ENCODE measurements around the gene TXNRD1.

The TXNRD1 gene

DNA sequence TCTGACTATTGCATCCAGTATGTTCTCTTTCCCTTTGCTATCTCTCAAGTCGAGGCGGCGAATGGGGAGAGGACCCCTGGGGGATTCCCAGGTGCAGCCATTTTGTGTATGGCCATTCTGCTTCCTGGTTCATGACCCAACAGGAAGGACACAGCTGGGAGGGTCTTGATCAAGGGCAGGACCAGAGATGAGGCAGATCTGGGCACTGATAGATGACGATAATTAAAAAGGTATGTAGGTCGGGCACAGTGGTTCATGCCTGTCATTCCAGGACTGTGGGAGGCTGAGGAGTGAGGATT is 161.9 kb downstream of the TXNRD1 start:
- Histone ChIP-seq H4K20me1 (ENCODE audit: insufficient read depth, low read length) (no peaks in the 10 kb centered on the region), H3K4me2 (ENCODE audit: low read length) (no peak overlapping the region), H3K79me2 (ENCODE audit: low read length) (no peaks in the 10 kb centered on the region), H3K27ac (ENCODE audit: low read length) (no peak overlapping the region), H3K4me1 (ENCODE audit: low read length) (0 out of 2 replicates have a peak, but pooled peaks cover 2% of the 10 kb centered on the region), H3K4me3 (ENCODE audit: low read length) (no peak overlapping the region), H3K9me3 (ENCODE audit: insufficient read depth, low read length) (no peaks in the 10 kb centered on the region), H3K27me3 (ENCODE audit: low read depth, low read length) (0 out of 2 replicates have a peak, but pooled peaks cover 2% of the 10 kb centered on the region), H3K9ac (ENCODE audit: low read length) (no peak overlapping the region), H3K36me3 (replicated peaks; ENCODE audit: low read depth, low read length) (no peaks in the 10 kb centered on the region), H2AFZ (ENCODE audit: low read depth, low read length) (no peak overlapping the region)
- TF ChIP-seq, protein P1, sequence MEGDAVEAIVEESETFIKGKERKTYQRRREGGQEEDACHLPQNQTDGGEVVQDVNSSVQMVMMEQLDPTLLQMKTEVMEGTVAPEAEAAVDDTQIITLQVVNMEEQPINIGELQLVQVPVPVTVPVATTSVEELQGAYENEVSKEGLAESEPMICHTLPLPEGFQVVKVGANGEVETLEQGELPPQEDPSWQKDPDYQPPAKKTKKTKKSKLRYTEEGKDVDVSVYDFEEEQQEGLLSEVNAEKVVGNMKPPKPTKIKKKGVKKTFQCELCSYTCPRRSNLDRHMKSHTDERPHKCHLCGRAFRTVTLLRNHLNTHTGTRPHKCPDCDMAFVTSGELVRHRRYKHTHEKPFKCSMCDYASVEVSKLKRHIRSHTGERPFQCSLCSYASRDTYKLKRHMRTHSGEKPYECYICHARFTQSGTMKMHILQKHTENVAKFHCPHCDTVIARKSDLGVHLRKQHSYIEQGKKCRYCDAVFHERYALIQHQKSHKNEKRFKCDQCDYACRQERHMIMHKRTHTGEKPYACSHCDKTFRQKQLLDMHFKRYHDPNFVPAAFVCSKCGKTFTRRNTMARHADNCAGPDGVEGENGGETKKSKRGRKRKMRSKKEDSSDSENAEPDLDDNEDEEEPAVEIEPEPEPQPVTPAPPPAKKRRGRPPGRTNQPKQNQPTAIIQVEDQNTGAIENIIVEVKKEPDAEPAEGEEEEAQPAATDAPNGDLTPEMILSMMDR (IDR thresholded peaks at IDR 0.05; ENCODE audit: low read depth, low read length), result no peak
- no peak for TF ChIP-seq EZH2phosphoT487 (IDR thresholded peaks at IDR 0.05; ENCODE audit: low read depth)

DNA sequence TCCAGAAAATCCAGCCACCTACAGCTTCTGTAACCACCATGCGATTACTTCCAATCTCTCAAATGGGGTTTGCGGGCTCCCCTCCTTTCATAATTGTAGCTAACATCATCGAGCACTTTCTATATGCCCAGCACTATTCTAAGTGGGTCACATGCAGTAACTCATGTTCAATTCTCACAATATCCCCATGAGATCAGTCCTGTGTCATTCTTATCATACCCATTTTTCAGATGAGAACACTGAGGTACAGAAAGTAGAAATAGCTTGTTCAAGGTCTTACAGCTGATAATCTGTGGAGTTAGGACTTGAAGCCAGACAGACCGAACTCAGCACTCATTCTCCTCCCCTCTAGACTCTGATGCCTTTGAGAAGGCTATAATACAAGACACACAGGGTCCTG is 162.8 kb downstream of the TXNRD1 start:
- H4K20me1 ChIP-seq (ENCODE audit: insufficient read depth, low read length), result no peaks in the 10 kb centered on the region
- H3K4me3 ChIP-seq (ENCODE audit: low read length), result no peak overlapping the region
- H3K9ac ChIP-seq (ENCODE audit: low read length), result no peak overlapping the region
- H3K79me2 ChIP-seq (ENCODE audit: low read length), result no peaks in the 10 kb centered on the region
- H3K4me2 ChIP-seq (ENCODE audit: low read length), result no peak overlapping the region
- 0 out of 2 replicates have a peak, but pooled peaks cover 2% of the 10 kb centered on the region for H3K27me3 ChIP-seq (ENCODE audit: low read depth, low read length)
- 0 out of 2 replicates have a peak, but pooled peaks cover 2% of the 10 kb centered on the region for H3K4me1 ChIP-seq (ENCODE audit: low read length)
- no peak overlapping the region for H2AFZ ChIP-seq (ENCODE audit: low read depth, low read length)
- no peaks in the 10 kb centered on the region for H3K9me3 ChIP-seq (ENCODE audit: insufficient read depth, low read length)
- H3K36me3 ChIP-seq (replicated peaks; ENCODE audit: low read depth, low read length), result no peaks in the 10 kb centered on the region
- H3K27ac ChIP-seq (ENCODE audit: low read length), result no peak overlapping the region
- TF ChIP-seq EZH2phosphoT487 (IDR thresholded peaks at IDR 0.05; ENCODE audit: low read depth), result no peak
- TF ChIP-seq, protein P1 (IDR thresholded peaks at IDR 0.05; ENCODE audit: low read depth, low read length), result no peak

DNA sequence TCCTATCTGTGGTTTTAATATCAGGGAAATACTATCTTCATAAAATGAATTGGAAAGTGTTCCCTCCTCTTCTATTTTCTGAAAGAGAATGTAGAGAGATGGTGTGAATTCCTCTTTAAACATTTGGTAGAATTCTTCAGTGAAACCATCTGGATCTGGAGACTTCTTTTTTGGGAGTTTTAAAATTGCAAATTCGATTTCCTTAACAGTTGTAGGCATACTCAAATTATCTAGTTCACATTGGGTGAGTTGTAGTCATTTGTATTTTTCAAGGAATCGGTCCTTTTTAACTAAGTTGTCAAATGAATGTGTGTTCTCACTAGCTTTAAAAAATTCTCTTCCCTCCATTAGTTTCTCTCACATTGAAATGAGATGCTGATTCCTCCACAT is 165.8 kb downstream of the TXNRD1 start:
- H3K4me3 ChIP-seq (ENCODE audit: low read length), result peak overlapping the region; percentile 50; the same call in 1 of the 2 replicates
- no peak overlapping the region for H3K27ac ChIP-seq (ENCODE audit: low read length)
- no peak for TF ChIP-seq EZH2phosphoT487 (IDR thresholded peaks at IDR 0.05; ENCODE audit: low read depth)
- TF ChIP-seq, protein P1 (IDR thresholded peaks at IDR 0.05; ENCODE audit: low read depth, low read length), result no peak
- H3K9me3 ChIP-seq (ENCODE audit: insufficient read depth, low read length), result no peaks in the 10 kb centered on the region
- H3K79me2 ChIP-seq (ENCODE audit: low read length), result no peaks in the 10 kb centered on the region
- 0 out of 2 replicates have a peak, but pooled peaks cover 2% of the 10 kb centered on the region for H3K27me3 ChIP-seq (ENCODE audit: low read depth, low read length)
- H3K4me2 ChIP-seq (ENCODE audit: low read length), result peak overlapping the region; percentile 74
- no peaks in the 10 kb centered on the region for H3K36me3 ChIP-seq (replicated peaks; ENCODE audit: low read depth, low read length)
- H4K20me1 ChIP-seq (ENCODE audit: insufficient read depth, low read length), result no peaks in the 10 kb centered on the region
- 0 out of 2 replicates have a peak, but pooled peaks cover 2% of the 10 kb centered on the region for H3K4me1 ChIP-seq (ENCODE audit: low read length)
- peak overlapping the region; percentile 58; the same call in 1 of the 2 replicates for H2AFZ ChIP-seq (ENCODE audit: low read depth, low read length)
- H3K9ac ChIP-seq (ENCODE audit: low read length), result no peak overlapping the region

DNA sequence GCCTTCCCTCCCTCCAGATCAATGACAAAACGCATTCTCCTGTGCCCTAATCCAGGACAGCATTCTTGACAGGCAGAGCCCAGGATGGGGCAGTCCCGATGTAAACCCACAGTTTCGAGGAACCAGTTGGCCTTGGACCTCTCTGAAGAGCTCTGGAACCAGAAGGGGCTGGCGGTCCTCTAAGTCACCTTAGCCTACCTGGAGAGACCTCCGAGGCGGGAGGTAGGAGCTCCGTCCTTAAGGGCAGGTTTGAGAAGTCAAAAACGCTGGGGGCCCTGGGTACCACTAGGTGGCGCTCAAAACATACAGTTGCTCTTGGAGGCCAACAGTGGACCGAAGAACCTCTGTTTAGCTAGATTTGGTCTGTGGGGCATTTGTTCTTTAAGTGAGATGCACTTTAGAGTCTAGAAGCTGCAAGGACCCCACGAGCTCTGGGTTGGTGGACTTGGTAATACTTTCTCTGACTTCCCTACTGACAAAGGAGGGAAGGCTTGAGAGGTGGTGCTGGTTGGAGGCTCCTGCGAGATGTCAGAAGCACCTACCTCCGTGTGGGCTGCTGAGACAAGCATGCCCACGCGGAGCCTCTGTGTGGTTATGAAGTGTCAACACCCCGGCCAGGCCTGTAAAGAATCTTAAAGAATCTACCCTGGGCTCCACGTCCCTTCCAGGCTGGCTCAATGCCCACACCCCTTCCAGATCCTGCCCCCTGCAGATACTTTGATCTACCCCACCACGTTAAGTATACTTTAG is 166.3 kb downstream of the TXNRD1 start:
- H3K27ac ChIP-seq (ENCODE audit: low read length), result no peak overlapping the region
- TF ChIP-seq EZH2phosphoT487 (IDR thresholded peaks at IDR 0.05; ENCODE audit: low read depth), result no peak
- TF ChIP-seq, protein P1 (IDR thresholded peaks at IDR 0.05; ENCODE audit: low read depth, low read length), result peak; percentile 94
- no peak overlapping the region for H3K9ac ChIP-seq (ENCODE audit: low read length)
- 0 out of 2 replicates have a peak, but pooled peaks cover 2% of the 10 kb centered on the region for H3K27me3 ChIP-seq (ENCODE audit: low read depth, low read length)
- 0 out of 2 replicates have a peak, but pooled peaks cover 2% of the 10 kb centered on the region for H3K4me1 ChIP-seq (ENCODE audit: low read length)
- H3K36me3 ChIP-seq (replicated peaks; ENCODE audit: low read depth, low read length), result no peaks in the 10 kb centered on the region
- H3K9me3 ChIP-seq (ENCODE audit: insufficient read depth, low read length), result no peaks in the 10 kb centered on the region
- H3K79me2 ChIP-seq (ENCODE audit: low read length), result no peaks in the 10 kb centered on the region
- peak overlapping the region; percentile 74 for H3K4me2 ChIP-seq (ENCODE audit: low read length)
- peak overlapping the region; percentile 58 for H2AFZ ChIP-seq (ENCODE audit: low read depth, low read length)
- H4K20me1 ChIP-seq (ENCODE audit: insufficient read depth, low read length), result no peaks in the 10 kb centered on the region
- peak overlapping the region; percentile 50 for H3K4me3 ChIP-seq (ENCODE audit: low read length)

Measured in OCI-LY3 (cell line).